ENCODE data around the gene DNAJC5.
"Not testable (repeated sequence)": the region's sequence is repeated elsewhere in the genome, so short reads cannot be mapped to it uniquely, and the experiment has no call there.

Gene DNAJC5

DNA sequence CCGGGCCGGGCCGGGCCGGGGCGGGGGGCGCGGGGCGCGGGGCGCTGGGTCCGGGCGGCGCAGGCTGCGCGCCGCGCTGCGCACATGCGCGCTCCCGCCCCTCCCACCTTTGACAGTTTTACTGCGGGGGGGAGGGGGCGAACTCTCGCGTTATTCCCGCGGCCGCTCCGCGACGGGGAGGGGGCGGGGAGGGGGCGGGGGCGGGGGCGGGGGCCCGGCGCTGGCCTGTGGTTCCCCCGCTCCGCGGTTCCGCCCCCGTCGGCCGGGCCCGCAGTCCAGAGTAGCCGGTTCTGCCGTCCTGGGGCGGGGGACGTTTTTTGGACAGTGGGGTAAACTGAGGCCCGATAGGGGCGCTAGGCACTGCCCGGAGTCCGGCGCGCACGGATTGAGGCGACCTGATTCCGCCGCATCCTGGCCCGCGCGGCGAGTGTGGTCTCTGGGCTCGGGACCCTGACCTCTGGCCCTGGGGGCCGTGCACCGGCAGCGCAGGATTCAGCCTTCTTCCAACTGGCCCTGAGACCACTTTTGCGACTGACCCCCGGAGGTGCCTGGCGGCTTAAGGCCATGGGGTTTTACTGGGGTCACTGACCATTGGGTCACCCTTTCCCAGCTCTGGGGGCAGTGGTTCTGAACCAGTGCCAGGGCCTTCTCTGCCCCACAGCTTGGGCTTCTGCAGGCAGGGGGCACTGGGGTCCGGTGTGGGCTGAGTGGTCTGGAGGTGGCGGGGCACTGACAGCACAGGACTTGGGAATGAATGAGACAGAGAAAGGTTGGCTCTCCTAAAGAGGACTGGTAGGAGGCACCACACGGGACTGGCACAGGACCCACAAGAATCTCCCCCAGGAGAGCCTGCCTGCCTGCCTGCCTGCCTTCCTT is 75.2 kb downstream of the DNAJC5 start, which contains the start of gene ZNF512B:
ZNF512B (minus strand) TSS at position 93 of the 876 bp plus-strand sequence. CDS start 1,980 bp downstream, outside the sequence.
- DNase-seq = no peak

DNA sequence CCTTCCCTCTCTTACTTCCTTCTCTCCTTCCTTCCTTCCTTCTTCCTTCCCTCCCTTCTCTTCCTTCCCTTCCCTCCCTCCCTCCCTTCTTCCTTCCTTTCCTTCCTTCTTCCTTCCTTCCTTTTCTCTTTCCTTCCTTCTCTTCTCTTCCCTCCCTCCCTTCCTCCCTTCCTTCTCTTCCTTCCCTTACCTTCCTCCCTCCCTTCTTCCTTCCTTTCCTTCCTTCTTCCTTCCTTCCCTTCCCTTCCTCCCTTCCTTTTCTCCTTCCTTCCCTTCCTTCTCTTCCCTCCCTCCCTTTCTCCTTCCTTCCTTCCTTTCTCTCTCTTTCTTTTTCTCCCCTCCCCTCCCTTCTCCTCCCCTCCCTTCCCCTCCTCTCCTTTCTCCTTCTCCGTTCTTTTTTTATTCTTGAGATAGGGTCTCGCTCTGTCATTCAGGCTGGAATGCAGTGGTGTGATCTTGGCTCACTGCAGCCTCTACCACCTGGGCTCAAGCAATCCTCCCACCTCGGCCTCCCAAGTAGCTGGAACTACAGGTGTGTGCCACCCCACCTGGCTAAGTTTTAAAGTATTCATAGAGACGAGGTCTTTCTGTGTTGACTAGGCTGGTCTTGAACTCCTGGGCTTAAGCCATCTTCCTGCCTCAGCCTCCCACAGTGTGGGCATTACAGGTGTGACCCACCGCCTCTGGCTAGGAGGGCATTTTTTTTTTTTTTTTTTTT is 75.9 kb downstream of the DNAJC5 start:
- DNase-seq = no peak

DNA sequence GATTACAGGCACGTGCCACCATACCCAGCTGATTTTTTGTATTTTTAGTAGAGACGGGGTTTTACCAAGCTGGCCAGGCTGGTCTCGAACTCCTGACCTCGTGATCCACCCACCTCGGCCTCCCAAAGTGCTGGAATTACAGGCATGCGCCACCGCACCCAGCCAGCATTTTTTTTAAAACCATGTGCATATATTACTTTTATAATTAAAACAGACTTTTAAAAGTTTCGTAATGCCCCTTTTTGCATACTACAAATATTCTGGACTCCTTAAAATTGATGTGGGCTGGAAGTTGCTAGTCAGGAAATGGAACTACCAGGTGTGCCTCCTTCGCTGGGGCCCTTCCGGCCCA is 77.0 kb downstream of the DNAJC5 start:
- not testable (repeated sequence) for DNase-seq

DNA sequence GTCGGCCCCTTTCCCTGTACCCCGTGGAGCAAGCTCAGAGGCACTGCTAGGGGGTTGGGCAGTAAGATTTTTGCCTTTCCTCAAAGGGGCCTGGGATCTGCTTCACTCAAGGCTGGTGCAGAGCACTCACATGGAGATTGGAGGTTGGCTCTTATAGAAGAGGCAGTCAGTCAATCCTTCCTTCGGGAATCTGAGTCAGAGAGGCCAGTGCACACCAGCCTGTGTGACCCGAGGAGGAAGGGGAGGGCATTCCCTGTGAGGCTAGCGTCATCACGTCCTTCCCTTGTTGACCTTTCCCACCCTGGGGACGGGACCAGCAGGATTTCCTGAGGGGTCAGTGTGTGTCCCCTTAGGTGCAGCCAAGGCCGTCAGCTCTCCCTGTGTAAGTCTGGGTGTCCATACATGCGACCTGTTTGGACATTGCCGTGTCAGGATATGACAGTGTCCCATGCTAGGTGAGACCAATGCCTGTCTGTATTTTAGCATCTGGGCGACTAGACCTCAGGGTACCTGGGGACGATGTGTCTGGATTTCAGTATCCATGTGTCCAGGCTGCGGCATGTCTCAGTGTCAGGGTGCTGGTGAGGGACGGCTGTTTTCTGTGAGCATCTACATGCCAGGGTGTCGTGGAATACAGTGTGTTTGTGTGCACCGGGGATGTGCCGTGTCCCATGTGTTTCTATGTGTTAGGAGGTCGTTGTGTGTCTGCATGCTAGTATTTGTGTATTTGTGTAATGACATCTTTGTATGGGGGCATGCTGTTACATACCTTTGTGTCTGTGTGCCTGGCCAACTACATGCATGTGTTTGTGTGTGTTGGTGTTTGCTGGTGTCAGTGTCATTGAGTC is 77.6 kb downstream of the DNAJC5 start:
- DNase-seq = no peak

DNA sequence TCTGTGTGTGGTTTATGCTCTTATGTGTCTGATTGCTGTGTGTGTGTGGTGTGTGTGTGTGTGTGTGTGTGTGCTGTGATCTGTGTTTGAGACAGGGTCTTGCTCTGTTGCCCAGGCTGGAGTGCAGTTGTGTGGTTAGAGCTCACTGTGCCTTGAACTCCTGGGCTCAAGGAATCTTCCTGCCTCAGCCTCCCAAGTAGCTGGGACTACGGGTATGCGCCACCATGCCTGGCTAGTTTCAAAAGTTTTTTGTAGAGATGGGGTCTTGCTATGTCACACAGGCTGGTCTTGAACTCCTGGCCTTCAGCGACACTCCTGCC is 78.2 kb downstream of the DNAJC5 start:
- DNase-seq = no peak

DNA sequence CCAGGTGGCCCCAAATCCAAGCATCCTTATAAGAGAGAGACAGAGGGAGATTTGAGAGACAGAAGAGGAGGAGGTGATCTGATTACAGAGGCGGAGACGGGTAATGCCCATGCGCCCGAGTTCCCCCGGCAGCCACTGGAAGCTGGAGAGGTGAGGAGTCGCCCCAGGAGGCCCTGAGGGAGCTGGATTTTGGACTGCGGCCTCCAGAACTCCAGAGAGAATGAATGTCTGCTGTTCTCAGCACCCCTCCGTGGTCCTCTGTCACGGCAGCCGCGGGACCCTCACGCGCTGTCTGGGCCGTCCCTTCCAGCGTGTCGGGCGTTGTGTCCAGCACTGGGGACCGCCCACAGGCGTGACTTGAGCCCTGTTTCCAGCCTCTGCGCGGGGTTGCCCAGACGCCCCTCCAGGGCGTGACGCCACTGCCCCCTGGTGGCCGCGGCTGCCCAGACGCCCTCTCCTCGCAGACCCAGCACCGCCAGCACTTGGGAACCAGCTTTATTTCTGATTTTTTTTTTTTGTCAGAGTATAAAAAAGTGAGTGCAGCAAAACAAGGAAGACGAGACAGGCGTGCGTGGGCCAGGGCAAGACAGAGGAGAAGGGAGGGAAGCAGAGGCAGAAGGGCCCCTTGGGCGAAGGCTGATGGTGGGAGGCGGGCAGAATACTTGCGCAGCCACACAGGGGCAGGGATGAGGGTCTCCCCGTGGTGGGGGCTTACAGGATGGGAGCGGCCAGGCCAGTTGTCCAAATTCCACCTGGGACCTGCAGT is 78.9 kb downstream of the DNAJC5 start:
- peak; percentile 67 for DNase-seq

DNA sequence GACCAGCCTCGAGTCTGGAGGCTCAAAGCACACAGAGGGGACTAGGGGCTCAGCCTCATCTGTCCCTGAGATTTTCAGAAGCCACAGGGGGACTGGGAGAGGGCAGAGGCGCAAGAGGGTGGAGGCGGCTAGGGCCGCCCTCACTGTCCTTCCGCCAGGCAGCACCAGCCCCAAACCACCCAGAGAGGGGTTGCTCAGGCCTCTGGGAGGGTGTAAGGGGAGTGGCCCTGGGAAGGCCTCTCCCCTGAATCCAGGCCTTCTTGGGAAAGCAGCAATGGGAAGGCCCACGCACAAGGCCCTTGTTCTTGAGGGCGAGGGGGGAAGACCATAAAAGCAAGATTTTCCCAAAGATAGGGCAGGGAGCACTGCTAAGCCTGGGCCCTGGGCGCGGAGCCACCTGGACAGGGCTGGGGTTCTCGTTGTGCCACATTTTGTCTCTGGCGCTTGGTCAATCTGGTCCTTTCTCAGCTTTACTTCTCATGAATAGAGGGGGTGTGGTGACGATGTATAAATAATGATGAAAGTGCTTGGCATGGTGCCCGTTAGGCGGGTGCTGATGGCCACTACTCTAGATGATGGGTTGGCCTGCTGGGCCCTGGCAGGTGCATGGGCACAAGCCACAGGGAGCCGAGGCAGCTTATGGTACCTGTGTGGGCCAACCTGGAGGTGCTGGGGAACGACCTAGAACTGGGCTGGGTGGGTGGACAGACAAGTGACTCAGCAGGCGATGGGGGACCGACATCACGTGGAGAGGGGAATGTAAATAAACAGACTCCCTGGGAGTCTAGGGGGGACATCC is 79.7 kb downstream of the DNAJC5 start:
- no peak for DNase-seq

DNA sequence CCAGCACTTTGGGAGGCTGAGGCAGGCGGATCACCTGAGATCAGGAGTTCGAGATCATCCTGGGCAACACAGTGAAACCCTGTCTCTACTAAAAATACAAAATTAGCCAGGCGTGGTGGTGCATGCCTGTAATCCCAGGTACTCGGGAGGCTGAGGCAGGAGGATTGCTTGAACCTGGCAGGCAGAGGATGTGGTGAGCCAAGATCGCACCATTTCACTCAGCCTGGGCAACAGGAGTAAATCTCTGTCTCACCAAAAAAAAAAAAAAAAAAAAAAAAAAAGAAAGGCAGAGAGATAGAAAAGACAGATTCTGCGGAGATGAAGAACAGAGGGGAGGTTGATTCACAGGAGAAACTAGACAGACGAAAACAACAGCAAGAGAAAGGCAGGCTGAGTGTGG is 81.6 kb downstream of the DNAJC5 start:
- not testable (repeated sequence) for DNase-seq

DNA sequence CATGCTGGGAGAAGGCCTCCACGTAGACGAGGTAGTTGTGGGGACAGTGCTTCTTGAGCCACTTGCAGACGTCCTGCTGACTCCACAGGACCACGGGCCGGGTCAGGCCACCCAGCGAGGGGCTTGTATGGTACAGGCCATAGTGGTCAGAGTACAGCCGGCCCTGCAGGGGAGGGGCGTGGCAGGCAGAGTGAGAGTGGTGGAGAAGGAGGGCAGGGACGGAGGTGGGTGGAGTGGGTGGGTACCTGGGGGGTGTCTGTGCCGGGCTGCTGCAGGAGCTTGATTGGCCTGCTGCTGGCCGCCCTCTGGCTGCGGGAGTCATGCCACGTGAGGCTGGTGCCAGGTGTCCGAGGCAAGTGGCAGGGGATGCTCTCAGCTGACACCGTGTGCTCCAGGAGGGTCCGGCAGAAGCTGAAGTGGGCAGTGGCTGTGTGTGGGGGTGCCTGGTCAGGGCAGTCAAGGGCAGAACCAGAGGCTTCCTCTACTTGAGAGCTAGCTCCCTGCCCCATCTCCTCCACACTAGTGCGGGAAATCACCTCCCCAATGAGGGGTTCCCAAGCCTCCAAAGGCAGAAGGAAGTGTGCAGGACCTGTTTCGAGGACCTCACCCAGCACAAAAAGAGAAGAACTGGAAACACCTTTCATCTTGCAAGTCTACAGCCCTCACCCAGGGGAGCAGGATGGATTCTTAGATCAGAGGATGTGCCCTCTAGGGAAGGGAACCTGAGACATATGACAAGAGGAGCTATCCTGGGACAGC is 82.2 kb downstream of the DNAJC5 start:
- DNase-seq = no peak

DNA sequence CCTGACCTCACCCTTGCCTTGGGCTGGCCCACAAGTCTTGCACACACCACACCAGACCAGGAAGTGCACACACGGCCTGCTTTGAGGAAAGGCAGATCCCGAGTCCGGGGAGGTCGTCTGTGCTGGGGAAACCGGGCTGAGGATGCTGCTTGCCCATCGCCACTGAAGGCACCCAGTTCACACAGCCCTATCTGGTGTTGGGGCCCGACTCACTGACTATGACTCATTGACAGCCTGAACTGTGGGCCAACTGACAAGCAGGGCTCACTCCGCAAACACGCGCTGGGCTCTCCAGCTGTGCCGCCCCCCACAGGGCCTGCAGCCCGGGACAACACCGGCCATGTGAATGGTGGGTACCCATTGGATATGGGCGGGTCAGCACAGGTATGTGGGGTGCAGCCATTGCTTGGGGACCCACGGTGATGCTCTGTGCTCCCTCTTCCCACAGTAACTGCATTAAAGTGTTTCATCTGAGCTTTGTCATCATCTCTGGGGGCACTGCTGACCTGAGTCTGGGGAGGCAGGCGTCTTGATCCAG is 82.9 kb downstream of the DNAJC5 start:
- DNase-seq = no peak

DNA sequence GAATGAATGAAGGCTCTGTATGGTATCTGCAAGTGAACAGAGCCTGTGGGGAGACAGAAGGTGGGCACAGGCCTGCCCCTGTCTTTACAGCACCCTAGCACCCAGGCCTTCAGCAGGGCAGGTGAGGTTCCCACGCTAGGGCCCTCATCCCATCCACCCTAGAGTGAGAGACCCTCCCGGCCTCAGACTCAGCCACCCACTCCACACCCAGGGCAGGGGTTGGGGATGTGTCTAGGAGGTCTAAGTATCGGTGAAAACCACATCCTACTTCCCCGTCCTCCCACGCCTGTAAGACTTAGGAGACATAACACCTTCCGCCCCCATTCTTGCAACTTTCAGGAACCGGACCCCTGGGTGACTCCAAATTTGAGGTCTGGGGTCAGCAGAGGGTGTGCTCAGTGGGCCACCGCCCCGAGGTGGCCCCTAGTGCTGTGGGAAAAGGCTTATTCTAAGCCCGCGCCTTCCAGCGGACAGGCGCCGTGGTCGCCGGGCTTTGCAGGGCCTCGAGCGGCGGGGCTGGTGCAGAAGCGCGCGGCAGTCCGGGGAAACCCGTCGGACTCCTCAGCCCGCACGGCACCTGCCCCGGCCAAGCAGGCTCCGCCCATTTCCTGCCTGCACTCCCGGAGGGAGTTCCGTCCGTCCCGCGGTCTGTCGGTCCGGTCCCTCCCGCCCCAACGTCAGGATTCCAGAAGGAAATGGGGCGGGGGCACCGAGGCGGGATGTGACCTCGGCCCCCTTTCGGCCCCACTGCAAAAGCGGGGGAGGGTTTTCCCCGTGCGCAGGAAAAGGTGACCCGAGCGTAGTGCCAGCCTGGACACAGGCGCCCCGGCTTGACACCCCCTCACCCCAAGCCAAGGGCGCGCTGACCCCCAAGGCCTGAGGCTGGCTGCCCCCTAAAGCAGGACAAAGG is 83.6 kb downstream of the DNAJC5 start:
- no peak for DNase-seq

DNA sequence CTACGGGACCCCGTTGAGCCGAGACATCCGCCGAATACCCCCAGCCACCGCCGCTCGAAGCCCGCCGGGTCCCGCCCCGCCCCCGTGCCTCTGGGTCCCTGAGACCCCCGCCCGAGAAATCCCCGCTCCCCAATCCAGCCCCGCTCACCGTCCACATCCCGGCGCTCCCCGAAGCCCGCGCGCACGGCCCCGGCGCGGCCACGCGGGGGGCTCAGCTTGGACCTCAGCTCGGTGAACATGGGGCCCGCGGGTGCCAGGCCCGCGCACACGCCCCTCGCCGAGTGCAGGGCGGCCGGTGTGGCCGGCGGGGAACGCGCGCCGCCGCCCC is 84.3 kb downstream of the DNAJC5 start:
- no peak for DNase-seq

DNA sequence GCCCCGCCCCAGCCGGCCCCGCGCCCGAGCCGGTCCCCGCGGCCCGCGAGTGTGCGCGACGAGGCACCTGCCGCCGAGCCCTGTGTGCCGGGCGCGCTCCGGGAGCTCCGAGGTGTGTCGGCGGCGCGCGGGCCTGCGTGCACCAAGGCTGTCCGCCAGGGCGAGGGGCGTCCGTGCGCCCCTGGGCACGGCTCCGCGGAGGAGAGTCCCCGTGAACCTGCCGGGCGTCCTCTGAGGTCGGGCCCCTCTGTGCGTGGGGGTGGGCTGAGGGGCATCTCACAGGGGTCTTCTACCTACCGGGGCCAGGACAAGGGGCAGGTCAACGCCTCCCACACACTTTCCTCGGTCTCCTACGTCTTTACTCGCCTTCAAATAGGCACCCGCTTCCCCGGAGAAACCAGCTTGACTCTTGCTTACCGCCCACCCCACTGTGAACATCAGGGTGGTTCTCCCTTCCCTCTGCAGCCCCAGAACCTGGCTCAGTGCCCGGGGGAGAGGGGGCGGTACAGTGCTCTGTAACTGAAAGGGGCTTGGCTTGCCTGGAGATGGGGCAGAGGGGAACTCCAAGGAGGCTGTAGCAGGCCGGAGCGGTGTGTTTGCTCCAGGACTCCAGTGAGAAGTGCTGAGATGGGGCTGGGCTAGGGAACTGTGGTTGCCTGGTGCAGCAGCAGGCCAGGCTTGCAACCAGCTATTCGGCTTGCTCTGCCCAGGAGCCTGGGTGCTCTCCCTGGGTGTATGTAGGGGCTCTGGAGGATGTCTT is 84.8 kb downstream of the DNAJC5 start, which contains the start of gene SAMD10:
SAMD10 (minus strand) TSS at position 86 of the 760 bp plus-strand sequence. CDS start 175 bp downstream, outside the sequence.
- DNase-seq = no peak

DNA sequence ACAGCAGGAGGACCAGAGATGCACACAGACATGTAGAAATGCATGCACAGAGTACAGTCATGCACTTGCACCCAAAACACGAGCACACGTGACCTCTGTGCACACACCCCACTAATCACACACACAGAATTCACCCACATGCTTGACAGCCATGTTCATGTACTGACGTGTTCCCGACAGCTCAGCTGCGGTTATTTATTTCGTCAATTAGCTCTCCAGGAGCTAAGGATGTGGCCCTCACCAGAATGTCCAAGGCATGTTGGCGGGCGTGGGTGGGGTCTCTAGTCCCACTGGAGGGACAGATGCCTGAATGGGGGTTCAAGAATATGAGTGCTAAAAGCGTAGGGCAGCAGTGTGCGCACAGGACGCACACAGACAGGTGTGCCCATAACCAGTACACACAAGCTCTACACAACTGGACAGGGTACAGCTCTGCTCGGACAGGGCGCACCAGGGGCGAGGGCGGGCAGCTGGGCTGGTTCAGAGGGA is 85.4 kb downstream of the DNAJC5 start:
- DNase-seq = no peak

DNA sequence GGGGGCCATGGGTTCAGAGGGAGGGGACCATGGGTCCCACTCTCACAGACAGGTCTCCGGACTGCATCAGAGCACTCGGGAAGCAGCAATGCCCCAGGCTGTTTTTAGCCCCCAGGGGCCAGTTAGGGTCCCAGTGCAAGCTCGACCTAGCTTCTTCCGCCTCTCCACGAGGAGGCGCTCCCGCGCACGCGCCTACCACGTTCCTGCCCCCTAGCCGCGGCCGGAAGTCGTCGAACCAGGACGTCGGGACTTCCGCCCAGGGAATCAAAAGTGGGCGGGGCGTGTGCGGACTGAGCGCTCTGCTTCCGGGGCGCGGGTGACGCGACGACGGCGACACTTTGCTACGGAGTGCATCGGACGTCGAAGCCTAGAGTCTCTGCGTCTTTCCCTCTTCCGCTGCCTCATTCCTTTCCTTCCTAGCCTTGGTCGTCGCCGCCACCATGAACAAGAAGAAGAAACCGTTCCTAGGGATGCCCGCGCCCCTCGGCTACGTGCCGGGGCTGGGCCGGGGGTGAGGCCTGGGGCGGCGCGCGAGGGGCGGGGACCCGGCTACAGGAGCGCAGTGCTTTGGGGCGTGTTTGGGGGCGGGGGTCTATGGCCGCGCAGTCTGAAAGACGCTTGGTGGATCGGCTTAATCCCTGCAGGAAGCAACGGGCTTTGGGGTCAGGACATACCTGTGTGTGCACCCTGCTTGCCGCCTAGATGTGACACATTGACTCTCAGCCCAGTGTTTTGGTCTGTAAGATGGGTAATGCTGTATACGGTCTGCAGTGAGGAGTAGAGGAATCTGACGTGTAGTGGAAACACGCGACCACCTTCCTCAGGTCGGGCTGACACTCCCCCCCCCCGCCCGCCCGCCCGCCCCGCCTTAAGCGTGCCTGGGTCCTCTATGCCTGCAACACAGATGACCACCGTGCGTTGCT is 86.1 kb downstream of the DNAJC5 start, which contains the start of gene PRPF6:
PRPF6 (plus strand) TSS at position 327 of the 923 bp plus-strand sequence; CDS start at position 441, 114 bp downstream.
- DNase-seq = peak; percentile 77

DNA sequence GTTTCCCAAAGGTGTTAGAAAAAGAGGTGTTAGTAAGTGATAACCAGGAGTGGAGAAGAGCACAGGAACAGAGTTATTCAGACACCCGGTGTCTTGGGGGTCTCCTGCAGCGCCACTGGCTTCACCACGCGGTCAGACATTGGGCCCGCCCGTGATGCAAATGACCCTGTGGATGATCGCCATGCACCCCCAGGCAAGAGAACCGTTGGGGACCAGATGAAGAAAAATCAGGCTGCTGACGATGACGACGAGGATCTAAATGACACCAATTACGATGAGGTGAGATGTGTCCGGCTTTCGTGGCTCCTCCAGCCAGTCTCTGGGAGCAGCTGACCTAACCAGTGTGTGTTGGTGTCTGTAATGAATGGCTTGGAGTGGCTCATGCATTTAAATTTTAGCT is 88.0 kb downstream of the DNAJC5 start:
- no peak for DNase-seq
